Ishikawa (cell line): Measurements from ENCODE around the gene C19orf47.

ENCODE experiments used
- CEBPB ChIP-seq: IDR thresholded peaks from 2 replicates; pipeline ENCODE4 v1.6.1; 2012
- CREB1 ChIP-seq: IDR thresholded peaks from 2 replicates; pipeline ENCODE4 v1.6.1; 2012; ENCODE audit warnings: low read depth
- EGR1 ChIP-seq: IDR thresholded peaks from 2 replicates; pipeline ENCODE4 v1.6.1; 2012
- EP300 ChIP-seq: IDR thresholded peaks from 2 replicates; pipeline ENCODE4 v1.6.1; 2012; ENCODE audit warnings: borderline replicate concordance
- FOXM1 ChIP-seq: IDR thresholded peaks from 2 replicates; pipeline ENCODE4 v1.6.1; 2012; ENCODE audit warnings: low read depth, borderline replicate concordance
- MAX ChIP-seq: IDR thresholded peaks from 2 replicates; pipeline ENCODE4 v1.6.1; 2012
- NFIC ChIP-seq: IDR thresholded peaks from 2 replicates; pipeline ENCODE4 v1.6.1; 2012
- RAD21 ChIP-seq: IDR thresholded peaks from 2 replicates; pipeline ENCODE4 v1.6.1; 2012; ENCODE audit warnings: low read depth
- REST ChIP-seq: IDR thresholded peaks from 2 replicates; pipeline ENCODE4 v1.6.1; 2012; ENCODE audit warnings: low read depth, mild to moderate bottlenecking
- TAF1 ChIP-seq: IDR thresholded peaks from 2 replicates; pipeline ENCODE4 v1.6.1; 2012; ENCODE audit warnings: low read depth, mild to moderate bottlenecking
- TCF12 ChIP-seq: IDR thresholded peaks from 2 replicates; pipeline ENCODE4 v1.6.1; 2012; ENCODE audit warnings: low read depth
- TEAD4 ChIP-seq: IDR thresholded peaks from 2 replicates; pipeline ENCODE4 v1.6.1; 2012
- YY1 ChIP-seq: IDR thresholded peaks from 2 replicates; pipeline ENCODE4 v1.6.1; 2012; ENCODE audit warnings: low read depth
- ZBTB7A ChIP-seq: IDR thresholded peaks from 2 replicates; pipeline ENCODE4 v1.6.1; 2012; ENCODE audit warnings: low read depth
- TF ChIP-seq, protein P1 (sequence below): IDR thresholded peaks from 2 replicates; pipeline ENCODE4 v1.6.1; 2012

Gene C19orf47

DNA sequence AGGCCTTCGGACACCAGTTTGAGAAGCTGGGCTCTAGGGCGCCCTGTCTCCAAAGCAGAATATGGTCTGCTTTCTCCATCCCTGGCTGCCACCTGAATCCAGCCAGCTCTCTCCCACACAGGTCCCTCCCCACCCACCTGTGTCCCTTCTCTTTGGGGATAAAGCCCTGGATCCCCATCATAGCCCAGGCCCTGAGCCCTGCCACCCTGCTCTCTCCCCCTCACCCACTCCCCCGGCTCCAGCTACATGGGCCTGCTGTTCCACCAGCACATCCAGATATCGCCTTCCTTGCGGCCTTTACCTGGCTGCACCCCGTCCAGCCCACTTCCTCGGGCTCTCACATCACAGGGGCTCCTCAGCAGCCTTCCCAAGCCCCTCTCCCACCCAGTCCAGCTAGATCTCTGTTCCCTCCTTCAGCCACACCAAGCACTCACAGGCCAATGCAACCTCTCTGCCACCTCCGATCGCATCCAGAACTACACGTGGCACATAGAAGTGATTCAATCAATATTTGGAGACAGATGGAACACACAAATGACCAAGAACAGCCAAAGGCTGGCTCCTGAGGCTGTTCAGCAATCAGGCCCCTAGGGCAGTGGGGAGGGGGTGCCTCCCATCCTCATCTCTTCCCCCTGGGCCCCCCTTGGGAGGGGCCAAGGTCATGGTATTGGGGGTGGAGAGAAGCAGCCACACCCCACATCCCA is 70.7 kb downstream of the C19orf47 start:
- TF ChIP-seq TCF12 (no peak), RAD21 (no peak), TEAD4 (no peak), CEBPB (no peak), MAX (no peak)

- TF ChIP-seq, protein P1, sequence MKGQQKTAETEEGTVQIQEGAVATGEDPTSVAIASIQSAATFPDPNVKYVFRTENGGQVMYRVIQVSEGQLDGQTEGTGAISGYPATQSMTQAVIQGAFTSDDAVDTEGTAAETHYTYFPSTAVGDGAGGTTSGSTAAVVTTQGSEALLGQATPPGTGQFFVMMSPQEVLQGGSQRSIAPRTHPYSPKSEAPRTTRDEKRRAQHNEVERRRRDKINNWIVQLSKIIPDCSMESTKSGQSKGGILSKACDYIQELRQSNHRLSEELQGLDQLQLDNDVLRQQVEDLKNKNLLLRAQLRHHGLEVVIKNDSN, result no peak
- no peak for TF ChIP-seq NFIC
- no peak for TF ChIP-seq RAD21
- no peak for TF ChIP-seq TCF12
- no peak for TF ChIP-seq YY1
- no peak for TF ChIP-seq TEAD4
- no peak for TF ChIP-seq CEBPB
- TF ChIP-seq ZBTB7A, result no peak
- TF ChIP-seq FOXM1, result no peak
- no peak for TF ChIP-seq TAF1
- no peak for TF ChIP-seq EP300
- TF ChIP-seq EGR1, result no peak
- no peak for TF ChIP-seq REST
- TF ChIP-seq CREB1, result no peak
- TF ChIP-seq MAX, result no peak
These were observed 73.3 kb downstream of the C19orf47 start for GRCh38 chr19:40274585-40275544.

- TF ChIP-seq EP300, result no peak
- TF ChIP-seq TEAD4, result no peak
- TF ChIP-seq CEBPB, result no peak
- no peak for TF ChIP-seq TCF12
- TF ChIP-seq RAD21, result no peak
- TF ChIP-seq CREB1, result no peak
- no peak for TF ChIP-seq YY1
- TF ChIP-seq NFIC, result no peak
- no peak for TF ChIP-seq REST
- no peak for TF ChIP-seq EGR1
- no peak for TF ChIP-seq TAF1
- no peak for TF ChIP-seq ZBTB7A
- TF ChIP-seq FOXM1, result no peak
- TF ChIP-seq, protein P1, result no peak
- no peak for TF ChIP-seq MAX
These were observed 74.5 kb downstream of the C19orf47 start for GRCh38 chr19:40273469-40274360.

- TF ChIP-seq CREB1 (no peak), NFIC (no peak), REST (no peak), CEBPB (no peak), TEAD4 (no peak), TAF1 (no peak), ZBTB7A (no peak), FOXM1 (no peak), EGR1 (no peak), RAD21 (no peak), YY1 (no peak), TCF12 (no peak), MAX (no peak), EP300 (no peak)
- TF ChIP-seq, protein P1, result no peak
These were observed 75.9 kb downstream of the C19orf47 start for GRCh38 chr19:40272261-40272660.
